ENCODE results near the gene TP53INP2. TPM values are rescaled to one million over a fixed set of nuclear protein-coding genes. Genes with fewer than 3 reads are reported as not detected.
"Not testable (repeated sequence)": the region's sequence is repeated elsewhere in the genome, so short reads cannot be mapped to it uniquely, and the experiment has no call there.

TP53INP2 gene
- 4.9 and 5.8 TPM in 2 replicates for total RNA-seq (2014; rRNA removed; shearing (Covaris generic))

- H3K27me3 ChIP-seq = no peaks in the 10 kb centered on the region
- H3K4me1 ChIP-seq = peaks cover 17% of the 10 kb centered on the region
- peak within 1 kb of the TSS; percentile 70 for H3K27ac ChIP-seq
- H3K36me3 ChIP-seq = no peaks in the 10 kb centered on the region
- peak within 1 kb of the TSS; percentile 82 for H3K4me3 ChIP-seq
- DNase-seq = peak; percentile 97
- no peaks in the 10 kb centered on the region for H3K9me3 ChIP-seq (replicated peaks)
Measured at GRCh38 chr20:34704177-34705007, at the start of gene TP53INP2. TP53INP2 (plus strand) TSS chr20:34704344; CDS start chr20:34708740, 4,396 bp downstream.

- not testable (repeated sequence) for H3K9me3 ChIP-seq (replicated peaks); H3K4me1 ChIP-seq; H3K27ac ChIP-seq; H3K27me3 ChIP-seq; H3K36me3 ChIP-seq; H3K4me3 ChIP-seq; DNase-seq
Measured at GRCh38 chr20:34658654-34659053, 45.5 kb upstream of the TP53INP2 start.

- not testable (repeated sequence) for H3K36me3 ChIP-seq; H3K4me1 ChIP-seq; H3K27ac ChIP-seq; H3K4me3 ChIP-seq; H3K9me3 ChIP-seq (replicated peaks); H3K27me3 ChIP-seq; DNase-seq
Measured at GRCh38 chr20:34661811-34662210, 42.3 kb upstream of the TP53INP2 start.

- H3K4me1 ChIP-seq = peaks cover 3% of the 10 kb centered on the region; the same call in 1 of the 2 replicates
- 0 out of 2 replicates have a peak, but pooled peaks cover 2% of the 10 kb centered on the region for H3K9me3 ChIP-seq (replicated peaks)
- H3K27ac ChIP-seq = no peak overlapping the region
- H3K27me3 ChIP-seq = no peaks in the 10 kb centered on the region
- H3K36me3 ChIP-seq = no peaks in the 10 kb centered on the region; the same call in 1 of the 2 replicates
- no peak overlapping the region for H3K4me3 ChIP-seq
- no peak for DNase-seq
Measured at GRCh38 chr20:34663213-34663943, 40.8 kb upstream of the TP53INP2 start.

GRCh38 chr20:34664751-34665150, 39.4 kb upstream of the TP53INP2 start:
- not testable (repeated sequence) for DNase-seq; H3K4me1 ChIP-seq; H3K36me3 ChIP-seq; H3K27me3 ChIP-seq; H3K4me3 ChIP-seq; H3K9me3 ChIP-seq (replicated peaks); H3K27ac ChIP-seq

- no peaks in the 10 kb centered on the region for H3K4me1 ChIP-seq
- H3K27me3 ChIP-seq = no peaks in the 10 kb centered on the region
- no peak overlapping the region for H3K4me3 ChIP-seq
- DNase-seq = no peak
- H3K36me3 ChIP-seq = no peaks in the 10 kb centered on the region
- H3K27ac ChIP-seq = no peak overlapping the region
- no peaks in the 10 kb centered on the region for H3K9me3 ChIP-seq (replicated peaks)
Measured at GRCh38 chr20:34669094-34669493, 35.0 kb upstream of the TP53INP2 start.

GRCh38 chr20:34673412-34673811, 30.7 kb upstream of the TP53INP2 start:
- Histone ChIP-seq H3K27me3 (no peaks in the 10 kb centered on the region), H3K9me3 (replicated peaks) (no peaks in the 10 kb centered on the region), H3K4me3 (no peak overlapping the region), H3K27ac (no peak overlapping the region), H3K4me1 (peaks cover 5% of the 10 kb centered on the region; the same call in 1 of the 2 replicates), H3K36me3 (no peaks in the 10 kb centered on the region)
- DNase-seq = no peak

- peaks cover 8% of the 10 kb centered on the region for H3K4me1 ChIP-seq
- H3K27ac ChIP-seq = no peak overlapping the region
- H3K27me3 ChIP-seq = no peaks in the 10 kb centered on the region
- peak overlapping the region; percentile 86 for H3K4me3 ChIP-seq
- H3K36me3 ChIP-seq = no peaks in the 10 kb centered on the region
- H3K9me3 ChIP-seq (replicated peaks) = no peaks in the 10 kb centered on the region; the same call in 1 of the 2 replicates
- DNase-seq = peak in 1 of 2 experiments; percentile 45
Measured at GRCh38 chr20:34675561-34675960, 28.6 kb upstream of the TP53INP2 start.

- peak overlapping the region; percentile 86 for H3K4me3 ChIP-seq
- no peaks in the 10 kb centered on the region; the same call in 1 of the 2 replicates for H3K9me3 ChIP-seq (replicated peaks)
- no peaks in the 10 kb centered on the region for H3K36me3 ChIP-seq
- peaks cover 8% of the 10 kb centered on the region for H3K4me1 ChIP-seq
- DNase-seq = no peak
- no peaks in the 10 kb centered on the region for H3K27me3 ChIP-seq
- peak overlapping the region; percentile 1; the same call in 1 of the 2 replicates for H3K27ac ChIP-seq
Measured at GRCh38 chr20:34675993-34676641, 28.0 kb upstream of the TP53INP2 start.

- Histone ChIP-seq H3K4me1 (peaks cover 8% of the 10 kb centered on the region), H3K4me3 (peak within 1 kb of the TSS; percentile 86), H3K36me3 (no peaks in the 10 kb centered on the region), H3K9me3 (replicated peaks) (no peaks in the 10 kb centered on the region; the same call in 1 of the 2 replicates), H3K27me3 (no peaks in the 10 kb centered on the region), H3K27ac (peak within 1 kb of the TSS; percentile 71)
- DNase-seq = peak; percentile 98 to 99
Measured at GRCh38 chr20:34676642-34677373, 27.3 kb upstream of the TP53INP2 start, which contains the start of gene PIGU. PIGU (minus strand) TSS chr20:34677092; CDS start chr20:34677085, 7 bp downstream.

- Histone ChIP-seq H3K4me1 (peaks cover 4% of the 10 kb centered on the region), H3K36me3 (no peaks in the 10 kb centered on the region), H3K27me3 (no peaks in the 10 kb centered on the region), H3K27ac (no peak overlapping the region), H3K9me3 (replicated peaks) (no peaks in the 10 kb centered on the region; the same call in 1 of the 2 replicates), H3K4me3 (no peak overlapping the region)
- DNase-seq = no peak
Measured at GRCh38 chr20:34680586-34681175, 23.5 kb upstream of the TP53INP2 start.

GRCh38 chr20:34683667-34684066, 20.5 kb upstream of the TP53INP2 start:
- Histone ChIP-seq H3K36me3 (no peaks in the 10 kb centered on the region), H3K27ac (no peak overlapping the region), H3K9me3 (replicated peaks) (no peaks in the 10 kb centered on the region; the same call in 1 of the 2 replicates), H3K4me1 (peaks cover 3% of the 10 kb centered on the region; the same call in 1 of the 2 replicates), H3K27me3 (no peaks in the 10 kb centered on the region), H3K4me3 (no peak overlapping the region)
- no peak for DNase-seq

- Histone ChIP-seq H3K36me3 (no peaks in the 10 kb centered on the region), H3K9me3 (replicated peaks) (no peaks in the 10 kb centered on the region), H3K27ac (no peak overlapping the region), H3K27me3 (peaks cover 5% of the 10 kb centered on the region; the same call in 1 of the 2 replicates), H3K4me3 (no peak overlapping the region), H3K4me1 (0 out of 2 replicates have a peak, but pooled peaks cover 4% of the 10 kb centered on the region)
- DNase-seq = no peak
Measured at GRCh38 chr20:34689486-34689885, 14.7 kb upstream of the TP53INP2 start.
